ENCODE results near the gene THOC2. TPM values are rescaled to one million over a fixed set of nuclear protein-coding genes. Genes with fewer than 3 reads are reported as not detected.

The THOC2 gene
- total RNA-seq, 3 donors from 2014 or later (not counting 1 experiment from before 2014, with no cell fraction given), result 86.9 to 114 (median 90.3) TPM

DNA sequence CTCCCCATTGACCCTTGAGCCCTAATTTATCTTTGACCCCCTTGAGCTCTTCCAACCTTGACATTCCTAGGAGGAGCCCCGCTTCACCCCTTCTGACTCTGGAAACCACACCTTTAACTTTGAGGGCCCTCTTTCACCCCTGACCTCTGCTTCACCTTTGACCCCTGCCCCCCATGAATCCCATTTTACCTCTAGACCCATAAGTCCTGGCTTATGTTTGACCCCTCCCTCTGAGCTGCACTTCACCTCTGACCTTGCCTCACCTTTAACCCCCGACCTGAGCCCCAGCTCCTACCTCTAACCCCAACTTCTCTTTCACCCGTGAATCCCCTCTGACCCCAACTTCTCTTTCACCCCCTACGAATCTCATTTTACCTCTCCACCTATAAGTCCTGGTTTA, 169.7 kb downstream of the THOC2 start:
- Histone ChIP-seq H3K27ac (ENCODE audit: low read length) (no peak overlapping the region), H3K36me3 (ENCODE audit: control insufficient read depth, insufficient read depth, low read length) (no peaks in the 10 kb centered on the region), H3K27me3 (ENCODE audit: control insufficient read depth, insufficient read depth, low read length) (no peaks in the 10 kb centered on the region), H3K9me3 (ENCODE audit: control insufficient read depth, insufficient read depth, low read length) (no peaks in the 10 kb centered on the region), H3K4me3 (ENCODE audit: low read length) (no peak overlapping the region), H3K4me1 (ENCODE audit: control insufficient read depth, insufficient read depth, low read length) (no peaks in the 10 kb centered on the region)
- whole genome bisulfite sequencing (ENCODE audit: insufficient coverage), result 87% methylated on average over 4 of the region's 4 CpGs
- peaks cover 8 to 9% of the 10 kb centered on the region in 2 donors for H3K27me3 Mint-ChIP-seq (ENCODE audit: low read depth in 2 of 2)
- H3K27ac Mint-ChIP-seq, result no peak overlapping the region
- no peaks in the 10 kb centered on the region for H3K9me3 Mint-ChIP-seq
- no peaks in the 10 kb centered on the region for H3K36me3 Mint-ChIP-seq
- no peak for TF ChIP-seq CTCF (IDR thresholded peaks at IDR 0.05)
- H3K4me3 Mint-ChIP-seq, result no peak overlapping the region
- H3K4me1 Mint-ChIP-seq, result no peaks in the 10 kb centered on the region
- intact Hi-C loops (cut with micrococcal nuclease), result no loop called here
- ATAC-seq, result no peak
- no peak for DNase-seq

GRCh38 chrX:123562342-123563146, 170.3 kb downstream of the THOC2 start:
- no peaks in the 10 kb centered on the region for H3K4me1 ChIP-seq (ENCODE audit: control insufficient read depth, insufficient read depth, low read length)
- H3K27me3 ChIP-seq (ENCODE audit: control insufficient read depth, insufficient read depth, low read length), result no peaks in the 10 kb centered on the region
- DNase-seq (no peak), ATAC-seq (no peak)
- intact Hi-C loops (cut with micrococcal nuclease), result no loop called here
- Mint-ChIP-seq H3K27me3 (ENCODE audit: low read depth in 2 of 2) (peaks cover 8 to 9% of the 10 kb centered on the region in 2 donors), H3K4me1 (no peaks in the 10 kb centered on the region), H3K4me3 (no peak overlapping the region), H3K36me3 (no peaks in the 10 kb centered on the region), H3K27ac (no peak overlapping the region), H3K9me3 (no peaks in the 10 kb centered on the region)
- TF ChIP-seq CTCF (IDR thresholded peaks at IDR 0.05), result no peak
- H3K9me3 ChIP-seq (ENCODE audit: control insufficient read depth, insufficient read depth, low read length), result no peaks in the 10 kb centered on the region
- no peak overlapping the region for H3K4me3 ChIP-seq (ENCODE audit: low read length)
- H3K36me3 ChIP-seq (ENCODE audit: control insufficient read depth, insufficient read depth, low read length), result no peaks in the 10 kb centered on the region
- no peak overlapping the region for H3K27ac ChIP-seq (ENCODE audit: low read length)
- 93% methylated on average over 32 of the region's 32 CpGs for WGBS (ENCODE audit: insufficient coverage)

GRCh38 chrX:123561439-123562215, 171.2 kb downstream of the THOC2 start:
- no peak overlapping the region for H3K4me3 Mint-ChIP-seq
- DNase-seq, result no peak
- intact Hi-C loops (cut with micrococcal nuclease), result no loop called here
- no peak for TF ChIP-seq CTCF (IDR thresholded peaks at IDR 0.05)
- no peaks in the 10 kb centered on the region for H3K9me3 ChIP-seq (ENCODE audit: control insufficient read depth, insufficient read depth, low read length)
- H3K4me3 ChIP-seq (ENCODE audit: low read length), result no peak overlapping the region
- H3K27me3 ChIP-seq (ENCODE audit: control insufficient read depth, insufficient read depth, low read length), result no peaks in the 10 kb centered on the region
- H3K36me3 ChIP-seq (ENCODE audit: control insufficient read depth, insufficient read depth, low read length), result no peaks in the 10 kb centered on the region
- H3K27ac Mint-ChIP-seq, result no peak overlapping the region
- ATAC-seq, result no peak
- WGBS (ENCODE audit: insufficient coverage), result 95% methylated on average over 28 of the region's 28 CpGs
- H3K9me3 Mint-ChIP-seq, result no peaks in the 10 kb centered on the region
- H3K27me3 Mint-ChIP-seq (ENCODE audit: low read depth in 2 of 2), result peaks cover 9 to 11% of the 10 kb centered on the region in 2 donors
- no peak overlapping the region for H3K27ac ChIP-seq (ENCODE audit: low read length)
- no peaks in the 10 kb centered on the region for H3K4me1 Mint-ChIP-seq
- no peaks in the 10 kb centered on the region for H3K4me1 ChIP-seq (ENCODE audit: control insufficient read depth, insufficient read depth, low read length)
- no peaks in the 10 kb centered on the region for H3K36me3 Mint-ChIP-seq
